Esophagus squamous epithelium (tissue), 4 donors: ENCODE data around the gene ANK2.

Experiments used
- POLR2A ChIP-seq, 4 donors: fragments of 450-650 bp; IDR thresholded peaks; one replicate each; pipeline ENCODE4 v1.6.1; 2017; ENCODE audit warnings: antibody characterized with exemption in 4 of 4, mild to moderate bottlenecking in 4 of 4, moderate library complexity in 3 of 4
- TF ChIP-seq, protein P1 (sequence below), 6 experiments: fragments of 450-650 bp in 4 of 6; fragments of 200-600 bp in 2 of 6; sonication (generic) in 2 of 6; IDR thresholded peaks; one replicate each; pipeline ENCODE4 v1.5.1; 2016 to 2019; ENCODE audit warnings: antibody characterized with exemption in 6 of 6, mild to moderate bottlenecking in 4 of 6, moderate library complexity in 4 of 6

GRCh38 chr4:113236916-113237315 is 187.5 kb downstream of the ANK2 start:
- TF ChIP-seq, protein P1, sequence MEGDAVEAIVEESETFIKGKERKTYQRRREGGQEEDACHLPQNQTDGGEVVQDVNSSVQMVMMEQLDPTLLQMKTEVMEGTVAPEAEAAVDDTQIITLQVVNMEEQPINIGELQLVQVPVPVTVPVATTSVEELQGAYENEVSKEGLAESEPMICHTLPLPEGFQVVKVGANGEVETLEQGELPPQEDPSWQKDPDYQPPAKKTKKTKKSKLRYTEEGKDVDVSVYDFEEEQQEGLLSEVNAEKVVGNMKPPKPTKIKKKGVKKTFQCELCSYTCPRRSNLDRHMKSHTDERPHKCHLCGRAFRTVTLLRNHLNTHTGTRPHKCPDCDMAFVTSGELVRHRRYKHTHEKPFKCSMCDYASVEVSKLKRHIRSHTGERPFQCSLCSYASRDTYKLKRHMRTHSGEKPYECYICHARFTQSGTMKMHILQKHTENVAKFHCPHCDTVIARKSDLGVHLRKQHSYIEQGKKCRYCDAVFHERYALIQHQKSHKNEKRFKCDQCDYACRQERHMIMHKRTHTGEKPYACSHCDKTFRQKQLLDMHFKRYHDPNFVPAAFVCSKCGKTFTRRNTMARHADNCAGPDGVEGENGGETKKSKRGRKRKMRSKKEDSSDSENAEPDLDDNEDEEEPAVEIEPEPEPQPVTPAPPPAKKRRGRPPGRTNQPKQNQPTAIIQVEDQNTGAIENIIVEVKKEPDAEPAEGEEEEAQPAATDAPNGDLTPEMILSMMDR (IDR thresholded peaks at IDR 0.05): no peak
- no peak for TF ChIP-seq POLR2A (IDR thresholded peaks at IDR 0.05)
